HepG2 (cell line): ENCODE data around the gene DNAJB12. TPM values are rescaled to one million over a fixed set of nuclear protein-coding genes. Genes with fewer than 3 reads are reported as not detected.

Experiments used
- ATAC-seq: fragments of 200-7000 bp; cut with Tn5 transposase; 3 replicates; pipeline ENCODE4 v1.9.1; 2020; ENCODE audit warnings: mild to moderate bottlenecking, moderate library complexity
- BruUV-seq: library from RNA; stranded (reverse); fragments of 400-500 nt; replicated peaks from 2 replicates; lab custom pipeline; 2021; lab: Mats Ljungman, UMichigan
- CTCF ChIA-PET: fragments of 300-600 bp; formaldehyde crosslinking; extraction: SDS; loops from one replicate; lab custom pipeline; 2021; ENCODE audit warnings: low total read pairs, inconsistent platforms, low intra/inter-chr PET ratio; lab: Yijun Ruan, JAX
- POLR2A ChIA-PET: fragments of 350-600 bp; sonication (Branson Sonifier 250); formaldehyde crosslinking; loops from one replicate; lab custom pipeline; 2020; ENCODE audit warnings: antibody characterized with exemption, inconsistent platforms; lab: Yijun Ruan, JAX
- DNase-seq: peaks from one replicate; pipeline ENCODE4 v3.0.0-alpha.2; 2015; ENCODE audit warnings: low spot score
- FAIRE-seq: peaks from 3 replicates; lab custom pipeline; 2011; peaks lifted over from hg19 to GRCh38; lab: Jason Lieb, UNC
- H2AFZ ChIP-seq: one replicate; pipeline ENCODE4 v1.6.1; 2011; ENCODE audit warnings: low read length, inconsistent platforms
- H3K27ac ChIP-seq: fragments of 300-600 bp; 3 replicates; pipeline ENCODE4 v1.8.0; 2011; ENCODE audit warnings: mixed run types, mild to moderate bottlenecking, mixed read lengths, low read length, inconsistent platforms; ENCODE audit not compliant: insufficient read depth; ENCODE audit errors: extremely low read length
- H3K27me3 ChIP-seq, 2 experiments: fragments of 200-600 bp in 1 of 2; 2 replicates in 1 of 2; 3 replicates in 1 of 2; pipeline versions ENCODE4 v1.6.0 to v1.8.0; 2011; ENCODE audit warnings: low read length in 2 of 2, mild to moderate bottlenecking in 2 of 2, moderate library complexity in 2 of 2, inconsistent platforms in 1 of 2; ENCODE audit not compliant: insufficient read depth in 2 of 2, control insufficient read depth in 1 of 2
- H3K36me3 ChIP-seq, 2 experiments: fragments of 200-600 bp in 1 of 2; replicated peaks in 1 of 2; 2 replicates in 1 of 2; 3 replicates in 1 of 2; pipeline versions ENCODE4 v1.5.1 to v1.8.0; 2011; ENCODE audit warnings: low read length in 2 of 2, inconsistent platforms in 1 of 2; ENCODE audit not compliant: insufficient read depth in 2 of 2, control insufficient read depth in 1 of 2
- H3K4me1 ChIP-seq: 2 replicates; pipeline ENCODE4 v1.5.1; 2012; ENCODE audit warnings: low read length, inconsistent platforms; ENCODE audit not compliant: insufficient read depth
- H3K4me2 ChIP-seq: 2 replicates; pipeline ENCODE4 v1.6.0; 2011; ENCODE audit warnings: low read depth, low read length, inconsistent platforms
- H3K4me3 ChIP-seq, 3 experiments: fragments of 200-600 bp in 1 of 3; sonication (generic), shearing (Covaris generic) in 1 of 3; replicated peaks in 1 of 3; 2 replicates each; pipeline ENCODE4 v1.5.1; 2011 to 2016; ENCODE audit warnings: low read length in 3 of 3, inconsistent platforms in 2 of 3, low read depth in 2 of 3, mild to moderate bottlenecking in 2 of 3, control low read depth in 1 of 3, mixed read lengths in 1 of 3; ENCODE audit not compliant: insufficient read depth in 1 of 3
- H3K79me2 ChIP-seq: one replicate; pipeline ENCODE4 v1.6.1; 2011; ENCODE audit warnings: low read length, inconsistent platforms; ENCODE audit not compliant: insufficient read depth
- H3K9ac ChIP-seq: 2 replicates; pipeline ENCODE4 v1.6.0; 2011; ENCODE audit warnings: mild to moderate bottlenecking, low read depth, low read length, inconsistent platforms; ENCODE audit not compliant: insufficient read depth
- H3K9me3 ChIP-seq: 2 replicates; pipeline ENCODE4 v1.5.1; 2012; ENCODE audit warnings: mild to moderate bottlenecking, low read length
- H4K20me1 ChIP-seq: 2 replicates; pipeline ENCODE4 v1.6.0; 2011; ENCODE audit warnings: inconsistent platforms, mild to moderate bottlenecking, low read length, moderate library complexity; ENCODE audit not compliant: insufficient read depth
- AHDC1 ChIP-seq: sonication (generic); formaldehyde crosslinking; IDR thresholded peaks from 2 replicates; pipeline ENCODE4 v1.5.1; 2020; ENCODE audit warnings: mild to moderate bottlenecking, missing genetic modification reagents, borderline replicate concordance
- ATF3 ChIP-seq: sonication (generic); formaldehyde crosslinking; IDR thresholded peaks from 2 replicates; pipeline ENCODE4 v1.4.0; 2020; ENCODE audit warnings: missing genetic modification reagents
- FOSL2 ChIP-seq: sonication (generic); formaldehyde crosslinking; IDR thresholded peaks from 2 replicates; pipeline ENCODE4 v1.4.0; 2020; ENCODE audit warnings: missing genetic modification reagents
- HDAC6 ChIP-seq: fragments of 200-600 bp; sonication (generic); IDR thresholded peaks from 2 replicates; pipeline ENCODE4 v1.7.0; 2017; ENCODE audit warnings: mild to moderate bottlenecking, antibody characterized with exemption, low read length, low read depth
- IKZF4 ChIP-seq: sonication (generic); formaldehyde crosslinking; IDR thresholded peaks from 2 replicates; pipeline ENCODE4 v1.5.1; 2020; ENCODE audit warnings: borderline replicate concordance, mild to moderate bottlenecking, low read depth, missing genetic modification reagents; ENCODE audit errors: not compliant biosample characterization
- MTA3 ChIP-seq: sonication (generic); formaldehyde crosslinking; IDR thresholded peaks from 2 replicates; pipeline ENCODE4 v1.4.0; 2020; ENCODE audit warnings: missing genetic modification reagents
- POLR2AphosphoS2 ChIP-seq: IDR thresholded peaks from 2 replicates; pipeline ENCODE4 v1.6.1; 2011; ENCODE audit warnings: low read depth, low read length, improper control_type of control experiment
- SUZ12 ChIP-seq: fragments of 150-350 bp; IDR thresholded peaks from 2 replicates; pipeline ENCODE4 v1.6.1; 2014; ENCODE audit warnings: low read depth, low read length
- TRIM24 ChIP-seq: sonication (generic); formaldehyde crosslinking; IDR thresholded peaks from 2 replicates; pipeline ENCODE4 v1.8.0; 2022; ENCODE audit warnings: mild to moderate bottlenecking, missing genetic modification reagents
- ZBTB20 ChIP-seq: sonication (generic); formaldehyde crosslinking; IDR thresholded peaks from 2 replicates; pipeline ENCODE4 v1.8.1; 2023; ENCODE audit warnings: missing genetic modification reagents, low read depth, mild to moderate bottlenecking, borderline replicate concordance
- ZC3H13 ChIP-seq: sonication (generic); formaldehyde crosslinking; IDR thresholded peaks from 2 replicates; pipeline ENCODE4 v1.8.1; 2023; ENCODE audit warnings: mild to moderate bottlenecking, missing genetic modification reagents, moderate library complexity
- ZSCAN20 ChIP-seq: sonication (generic); formaldehyde crosslinking; IDR thresholded peaks from 2 replicates; pipeline ENCODE4 v1.4.0; 2020; ENCODE audit warnings: missing genetic modification reagents, mild to moderate bottlenecking, borderline replicate concordance
- WGBS: methylation state at CpG from one replicate; pipeline ENCODE4 v1.1.6; 2017; ENCODE audit warnings: low lambda C conversion rate; 5-methylcytosine and 5-hydroxymethylcytosine counted together
- in situ Hi-C: cut with HindIII; loops from 2 replicates; pipeline ENCODE4 v1.10.0; 2017; ENCODE audit warnings: low pct_unique_long_range_greater_than_20kb; ENCODE audit not compliant: extremely low pct_ligation_motif_present
- intact Hi-C: fragments of 100-400 bp; cut with micrococcal nuclease; formaldehyde crosslinking; loops from one replicate; pipeline ENCODE4 v1.10.0; 2022; ENCODE audit not compliant: unreplicated experiment
- polyA plus RNA-seq, 8 experiments: library from polyadenylated mRNA; depleted of rRNA in 3 of 8; stranded (reverse) in 7 of 8; unstranded in 1 of 8; fragments of >200 nt; fragmentation: Illumina TruSeq in 4 of 8; extraction: Trizol in 4 of 8; gene quantifications; 2 replicates each; pipeline versions ENCODE4 v1.2.1 to v1.2.3, GENCODE V29; 2011 to 2016; ENCODE audit warnings: low read depth in 4 of 8, missing spikeins in 1 of 8, mixed read lengths in 1 of 8; ENCODE audit not compliant: insufficient read depth in 1 of 8
- total RNA-seq, 5 experiments: library from RNA; depleted of rRNA; stranded (reverse); fragments of >200 nt; fragmentation: Illumina TruSeq; extraction: Trizol; gene quantifications; 2 replicates each; pipeline ENCODE4 v1.2.3, GENCODE V29; 2016; ENCODE audit warnings: low read depth in 1 of 5
- TF ChIP-seq, protein P1 (sequence below): sonication (generic); formaldehyde crosslinking; conservative IDR thresholded peaks from 2 replicates; pipeline ENCODE4 v1.4.0; 2020; ENCODE audit warnings: mild to moderate bottlenecking, missing genetic modification reagents, moderate library complexity

Gene DNAJB12
- total and polyA plus RNA-seq, 2 of the 13 experiments (the other 11 are each of a cell fraction or from before 2014, with no cell fraction given): 10.8 to 18.2 TPM

GRCh38 chr10:72335394-72336258 lies 19.1 kb downstream of the DNAJB12 start:
- H3K9ac ChIP-seq: peak overlapping the region; percentile 65
- POLR2A ChIA-PET: interaction anchor here (1.0 to 2.1 kb wide), 4 partner anchors 10 to 61 kb away, joined by 3 to 16 read pairs (median 6); partner anchors contain the start of genes DDIT4 and DNAJB12
- 100% methylated on average over 10 of the region's 20 CpGs for WGBS
- peak overlapping the region; percentile 47; the same call in 1 of the 2 replicates for H3K4me2 ChIP-seq
- no peaks in the 10 kb centered on the region for H3K79me2 ChIP-seq
- BruUV-seq: no TSS peak
- intact Hi-C loops (loop anchor here (2.0 to 5.0 kb wide), 2 partner anchors 63 to 288 kb away; partner anchors contain the start of gene DDIT4), in situ Hi-C loops (loop anchor here (10.0 to 25.0 kb wide), 2 partner anchors 248 to 371 kb away; partner anchors contain the start of genes CHST3 and SPOCK2)
- peaks cover 62% of the 10 kb centered on the region for H3K4me1 ChIP-seq
- H3K27me3 ChIP-seq: no peaks in the 10 kb centered on the region
- no peaks in the 10 kb centered on the region for H4K20me1 ChIP-seq
- CTCF ChIA-PET: interaction anchor here (2.0 kb wide), 1 partner anchor 209 kb away, joined by 7 read pairs; no protein-coding TSS in a partner anchor
- DNase-seq: no peak
- H2AFZ ChIP-seq: no peak overlapping the region
- H3K36me3 ChIP-seq: peaks cover 11 to 31% of the 10 kb centered on the region in 2 experiments
- FAIRE-seq: no peak
- peak overlapping the region in 1 of 3 experiments; percentile 1; a peak in 1 of 6 replicates for H3K4me3 ChIP-seq
- H3K27ac ChIP-seq: peak overlapping the region; percentile 91
- H3K9me3 ChIP-seq: no peaks in the 10 kb centered on the region
- ATAC-seq: peak; percentile 2
- no peak for TF ChIP-seq SUZ12
- no peak for TF ChIP-seq POLR2AphosphoS2
- TF ChIP-seq, protein P1, sequence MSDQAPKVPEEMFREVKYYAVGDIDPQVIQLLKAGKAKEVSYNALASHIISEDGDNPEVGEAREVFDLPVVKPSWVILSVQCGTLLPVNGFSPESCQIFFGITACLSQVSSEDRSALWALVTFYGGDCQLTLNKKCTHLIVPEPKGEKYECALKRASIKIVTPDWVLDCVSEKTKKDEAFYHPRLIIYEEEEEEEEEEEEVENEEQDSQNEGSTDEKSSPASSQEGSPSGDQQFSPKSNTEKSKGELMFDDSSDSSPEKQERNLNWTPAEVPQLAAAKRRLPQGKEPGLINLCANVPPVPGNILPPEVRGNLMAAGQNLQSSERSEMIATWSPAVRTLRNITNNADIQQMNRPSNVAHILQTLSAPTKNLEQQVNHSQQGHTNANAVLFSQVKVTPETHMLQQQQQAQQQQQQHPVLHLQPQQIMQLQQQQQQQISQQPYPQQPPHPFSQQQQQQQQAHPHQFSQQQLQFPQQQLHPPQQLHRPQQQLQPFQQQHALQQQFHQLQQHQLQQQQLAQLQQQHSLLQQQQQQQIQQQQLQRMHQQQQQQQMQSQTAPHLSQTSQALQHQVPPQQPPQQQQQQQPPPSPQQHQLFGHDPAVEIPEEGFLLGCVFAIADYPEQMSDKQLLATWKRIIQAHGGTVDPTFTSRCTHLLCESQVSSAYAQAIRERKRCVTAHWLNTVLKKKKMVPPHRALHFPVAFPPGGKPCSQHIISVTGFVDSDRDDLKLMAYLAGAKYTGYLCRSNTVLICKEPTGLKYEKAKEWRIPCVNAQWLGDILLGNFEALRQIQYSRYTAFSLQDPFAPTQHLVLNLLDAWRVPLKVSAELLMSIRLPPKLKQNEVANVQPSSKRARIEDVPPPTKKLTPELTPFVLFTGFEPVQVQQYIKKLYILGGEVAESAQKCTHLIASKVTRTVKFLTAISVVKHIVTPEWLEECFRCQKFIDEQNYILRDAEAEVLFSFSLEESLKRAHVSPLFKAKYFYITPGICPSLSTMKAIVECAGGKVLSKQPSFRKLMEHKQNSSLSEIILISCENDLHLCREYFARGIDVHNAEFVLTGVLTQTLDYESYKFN (CRISPR knock-in tag): no peak
- TF ChIP-seq IKZF4 (CRISPR knock-in tag): no peak
- no peak for TF ChIP-seq ZBTB20
- no peak for TF ChIP-seq ZC3H13 (CRISPR knock-in tag)
- no peak for TF ChIP-seq ATF3 (CRISPR knock-in tag)
- TF ChIP-seq HDAC6: no peak
- TF ChIP-seq FOSL2 (CRISPR knock-in tag): no peak
- TF ChIP-seq MTA3 (CRISPR knock-in tag): no peak
- no peak for TF ChIP-seq TRIM24 (CRISPR knock-in tag)
- no peak for TF ChIP-seq AHDC1 (CRISPR knock-in tag)
- TF ChIP-seq ZSCAN20 (CRISPR knock-in tag): no peak
